Keratinocyte (primary cell): ENCODE data around the gene TSPAN16. TPM values are rescaled to one million over a fixed set of nuclear protein-coding genes. Genes with fewer than 3 reads are reported as not detected.
A peak's percentile ranks its signal among the peaks of the same experiment; 100 is the strongest.

Experiments
- DNase-seq: peaks from one replicate; pipeline ENCODE4 v3.0.0-alpha.2; 2011; ENCODE audit warnings: low read depth, missing footprints, low spot score
- FAIRE-seq: peaks from 2 replicates; lab custom pipeline; 2011; peaks lifted over from hg19 to GRCh38; lab: Jason Lieb, UNC
- H2AFZ ChIP-seq: 2 replicates; pipeline ENCODE4 v1.6.0; 2012; ENCODE audit warnings: low read length, control low read depth, inconsistent platforms; ENCODE audit not compliant: control insufficient read depth
- H3K27ac ChIP-seq: 2 replicates; pipeline ENCODE4 v1.5.1; 2011; ENCODE audit warnings: low read length; ENCODE audit not compliant: control insufficient read depth, insufficient read depth
- H3K27me3 ChIP-seq: 3 replicates; pipeline ENCODE4 v1.6.0; 2011; ENCODE audit warnings: low read length; ENCODE audit not compliant: control insufficient read depth, insufficient read depth; ENCODE audit errors: extremely low read depth
- H3K36me3 ChIP-seq, 2 experiments: 2 replicates in 1 of 2; 3 replicates in 1 of 2; pipeline ENCODE4 v1.5.1; 2011; ENCODE audit warnings: low read length in 2 of 2, mild to moderate bottlenecking in 1 of 2; ENCODE audit not compliant: control insufficient read depth in 2 of 2, insufficient read depth in 2 of 2; ENCODE audit errors: extremely low read depth in 1 of 2
- H3K4me1 ChIP-seq: 3 replicates; pipeline ENCODE4 v1.5.1; 2011; ENCODE audit warnings: low read length; ENCODE audit not compliant: control insufficient read depth, insufficient read depth; ENCODE audit errors: extremely low read depth
- H3K4me2 ChIP-seq: 3 replicates; pipeline ENCODE4 v1.6.0; 2011; ENCODE audit warnings: low read depth, low read length; ENCODE audit not compliant: control insufficient read depth, insufficient read depth; ENCODE audit errors: extremely low read depth
- H3K4me3 ChIP-seq, 3 experiments: fragments of 200-600 bp in 1 of 3; sonication (generic) in 1 of 3; 2 replicates in 2 of 3; 3 replicates in 1 of 3; pipeline ENCODE4 v1.5.1; 2011 to 2016; ENCODE audit warnings: low read length in 3 of 3, mild to moderate bottlenecking in 3 of 3, control low read depth in 2 of 3, inconsistent platforms in 1 of 3, low read depth in 1 of 3, mixed read lengths in 1 of 3, mixed run types in 1 of 3, moderate library complexity in 1 of 3; ENCODE audit not compliant: control insufficient read depth in 2 of 3, insufficient read depth in 2 of 3; ENCODE audit errors: extremely low read depth in 1 of 3
- H3K79me2 ChIP-seq: 2 replicates; pipeline ENCODE4 v1.6.0; 2012; ENCODE audit warnings: low read length; ENCODE audit not compliant: control insufficient read depth, insufficient read depth
- H3K9ac ChIP-seq: 3 replicates; pipeline ENCODE4 v1.6.0; 2011; ENCODE audit warnings: low read length; ENCODE audit not compliant: control insufficient read depth, insufficient read depth; ENCODE audit errors: extremely low read depth
- H3K9me1 ChIP-seq: 3 replicates; pipeline ENCODE4 v1.6.0; 2011; ENCODE audit warnings: low read length; ENCODE audit not compliant: control insufficient read depth, insufficient read depth; ENCODE audit errors: extremely low read depth
- H3K9me3 ChIP-seq: 2 replicates; pipeline ENCODE4 v1.5.1; 2012; ENCODE audit warnings: low read depth, low read length; ENCODE audit not compliant: control insufficient read depth
- H4K20me1 ChIP-seq: 3 replicates; pipeline ENCODE4 v1.6.0; 2011; ENCODE audit warnings: low read length; ENCODE audit not compliant: control insufficient read depth, insufficient read depth; ENCODE audit errors: extremely low read depth
- CTCF ChIP-seq, 3 experiments: IDR thresholded peaks in 1 of 3; conservative IDR thresholded peaks in 1 of 3; optimal IDR thresholded peaks in 1 of 3; 2 replicates in 2 of 3; 3 replicates in 1 of 3; pipeline versions ENCODE3 to v1.5.1; 2011; ENCODE audit warnings: low read length in 3 of 3, mild to moderate bottlenecking in 3 of 3, moderate library complexity in 2 of 3, control low read depth in 1 of 3, inconsistent platforms in 1 of 3; ENCODE audit not compliant: insufficient read depth in 2 of 3; ENCODE audit errors: extremely low read depth in 1 of 3
- EZH2 ChIP-seq: IDR thresholded peaks from one replicate; pipeline ENCODE4 v1.6.1; 2012; ENCODE audit warnings: inconsistent platforms, mild to moderate bottlenecking, low read length, moderate library complexity
- dilution Hi-C: fragments of 300-500 bp; cut with MboI; formaldehyde crosslinking; loops from one replicate; pipeline ENCODE4 v1.7.0; 2020; ENCODE audit warnings: low sequenced_read_pairs; ENCODE audit not compliant: extremely low pct_ligation_motif_present
- polyA plus RNA-seq, 5 experiments: library from polyadenylated mRNA; depleted of rRNA in 3 of 5; stranded (reverse) in 3 of 5; stranded (forward) in 1 of 5; unstranded in 1 of 5; fragments of >200 nt; gene quantifications; 1 replicate in 1 of 5; 2 replicates in 3 of 5; 3 replicates in 1 of 5; pipeline versions ENCODE4 v1.2.1 to v1.2.3, GENCODE V29; 2011 to 2012; ENCODE audit warnings: missing spikeins in 2 of 5, low read depth in 1 of 5, low replicate concordance in 1 of 5

Gene TSPAN16
- polyA plus RNA-seq, 1 donor (not counting 4 experiments of a cell fraction or from before 2014, with no cell fraction given), result not detected

GRCh38 chr19:11269408-11269807 is 26.6 kb upstream of the TSPAN16 start:
- H3K9ac ChIP-seq, result peak overlapping the region; percentile 18

GRCh38 chr19:11273296-11273695 is 22.7 kb upstream of the TSPAN16 start:
- H3K4me2 ChIP-seq, result no peak overlapping the region
- peaks cover 4% of the 10 kb centered on the region for H3K27me3 ChIP-seq
- peaks cover 14% of the 10 kb centered on the region for H3K4me1 ChIP-seq
- no peak overlapping the region for H2AFZ ChIP-seq
- no peaks in the 10 kb centered on the region for H3K79me2 ChIP-seq
- FAIRE-seq (no peak), DNase-seq (no peak)
- no peak overlapping the region for H3K9ac ChIP-seq
- no peak overlapping the region for H3K27ac ChIP-seq
- H3K36me3 ChIP-seq, result no peaks in the 10 kb centered on the region
- H3K4me3 ChIP-seq, result no peak overlapping the region
- no peaks in the 10 kb centered on the region for H3K9me1 ChIP-seq
- no peaks in the 10 kb centered on the region for H4K20me1 ChIP-seq
- no peak for TF ChIP-seq EZH2
- TF ChIP-seq CTCF (optimal IDR thresholded peaks at IDR 0.05 in 1 of 3, IDR thresholded peaks at IDR 0.05 in 1 of 3, conservative IDR thresholded peaks at IDR 0.05 in 1 of 3; ENCODE audit: extremely low read depth in 1 of 3, insufficient read depth in 2 of 3, low read length in 3 of 3), result no peak
- dilution Hi-C loops, result no loop called here
- no peaks in the 10 kb centered on the region for H3K9me3 ChIP-seq

More at GRCh38 chr19:11269408-11269807, 26.6 kb upstream of the TSPAN16 start:
- DNase-seq (no peak), FAIRE-seq (peak; percentile 67)
- Histone ChIP-seq H3K27ac (peak overlapping the region; percentile 37), H3K27me3 (no peaks in the 10 kb centered on the region), H3K79me2 (no peaks in the 10 kb centered on the region), H3K4me3 (no peak overlapping the region), H2AFZ (no peak overlapping the region), H3K4me1 (peaks cover 30% of the 10 kb centered on the region), H4K20me1 (no peaks in the 10 kb centered on the region), H3K4me2 (peak overlapping the region; percentile 52), H3K9me1 (no peaks in the 10 kb centered on the region), H3K9me3 (no peaks in the 10 kb centered on the region), H3K36me3 (no peaks in the 10 kb centered on the region)
- dilution Hi-C loops, result no loop called here
- TF ChIP-seq CTCF (optimal IDR thresholded peaks at IDR 0.05 in 1 of 3, IDR thresholded peaks at IDR 0.05 in 1 of 3, conservative IDR thresholded peaks at IDR 0.05 in 1 of 3; ENCODE audit: extremely low read depth in 1 of 3, insufficient read depth in 2 of 3, low read length in 3 of 3), result no peak
- no peak for TF ChIP-seq EZH2
